Nephron progenitor cell (in vitro differentiated cells): ENCODE data around the gene CDC27.
A peak's percentile ranks its signal among the peaks of the same experiment; 100 is the strongest.
"Not testable (repeated sequence)": the region's sequence is repeated elsewhere in the genome, so short reads cannot be mapped to it uniquely, and the experiment has no call there.

Source experiments
- DNase-seq: peaks from one replicate; pipeline ENCODE4 v3.0.0; 2021
- H3K27ac Mint-ChIP-seq: 2 replicates; pipeline ENCODE4 v1.8.0; 2021; ENCODE audit warnings: mild to moderate bottlenecking, moderate library complexity, mixed read lengths
- H3K27me3 Mint-ChIP-seq: 2 replicates; pipeline ENCODE4 v1.8.0; 2021; ENCODE audit warnings: mild to moderate bottlenecking, low read depth, mixed read lengths; ENCODE audit not compliant: poor library complexity
- H3K36me3 Mint-ChIP-seq: 2 replicates; pipeline ENCODE4 v1.8.0; 2021; ENCODE audit warnings: low read depth, mixed read lengths
- H3K4me1 Mint-ChIP-seq: 2 replicates; pipeline ENCODE4 v1.8.0; 2021; ENCODE audit warnings: mixed read lengths
- H3K4me3 Mint-ChIP-seq: 2 replicates; pipeline ENCODE4 v1.8.0; 2021; ENCODE audit warnings: mild to moderate bottlenecking, moderate library complexity, mixed read lengths
- H3K9me3 Mint-ChIP-seq: 2 replicates; pipeline ENCODE4 v1.8.0; 2021; ENCODE audit warnings: mild to moderate bottlenecking, moderate library complexity, mixed read lengths
- CTCF ChIP-seq: fragments of 200-600 bp; sonication (generic); IDR thresholded peaks from 2 replicates; pipeline ENCODE4 v1.5.0; 2021; ENCODE audit warnings: antibody characterized with exemption

Gene CDC27

GRCh38 chr17:47190770-47191169 is 1.7 kb upstream of the CDC27 start:
- Mint-ChIP-seq H3K27ac (no peak overlapping the region), H3K27me3 (peaks cover 8% of the 10 kb centered on the region), H3K4me1 (peaks cover 48% of the 10 kb centered on the region), H3K36me3 (peaks cover 12% of the 10 kb centered on the region), H3K4me3 (no peak overlapping the region), H3K9me3 (peaks cover 27% of the 10 kb centered on the region)
- no peak for TF ChIP-seq CTCF
- no peak for DNase-seq

GRCh38 chr17:47190243-47190642 is 1.1 kb upstream of the CDC27 start:
- Mint-ChIP-seq H3K27ac (no peak overlapping the region), H3K4me3 (peak overlapping the region; percentile 96), H3K4me1 (peaks cover 48% of the 10 kb centered on the region), H3K27me3 (peaks cover 8% of the 10 kb centered on the region), H3K36me3 (peaks cover 12% of the 10 kb centered on the region), H3K9me3 (peaks cover 22% of the 10 kb centered on the region)
- no peak for TF ChIP-seq CTCF
- no peak for DNase-seq

GRCh38 chr17:47189732-47190237 is 690 bp upstream of the CDC27 start:
- DNase-seq: no peak
- Mint-ChIP-seq H3K4me1 (peaks cover 48% of the 10 kb centered on the region), H3K27me3 (peaks cover 8% of the 10 kb centered on the region), H3K4me3 (peak overlapping the region; percentile 96), H3K9me3 (peaks cover 22% of the 10 kb centered on the region), H3K27ac (no peak overlapping the region), H3K36me3 (peaks cover 12% of the 10 kb centered on the region)
- no peak for TF ChIP-seq CTCF

GRCh38 chr17:47188271-47188875 is 722 bp downstream of the CDC27 start:
- peaks cover 2% of the 10 kb centered on the region for H3K27me3 Mint-ChIP-seq
- H3K9me3 Mint-ChIP-seq: peaks cover 9% of the 10 kb centered on the region
- peak overlapping the region; percentile 96 for H3K4me3 Mint-ChIP-seq
- TF ChIP-seq CTCF: no peak
- DNase-seq: no peak
- peaks cover 52% of the 10 kb centered on the region for H3K4me1 Mint-ChIP-seq
- H3K27ac Mint-ChIP-seq: peak overlapping the region; percentile 99
- peaks cover 12% of the 10 kb centered on the region for H3K36me3 Mint-ChIP-seq

GRCh38 chr17:47184681-47185080 is 4.4 kb downstream of the CDC27 start:
- TF ChIP-seq CTCF: no peak
- H3K9me3 Mint-ChIP-seq: no peaks in the 10 kb centered on the region
- peaks cover 19% of the 10 kb centered on the region for H3K36me3 Mint-ChIP-seq
- no peak overlapping the region for H3K4me3 Mint-ChIP-seq
- H3K4me1 Mint-ChIP-seq: peaks cover 45% of the 10 kb centered on the region
- no peak overlapping the region for H3K27ac Mint-ChIP-seq
- no peaks in the 10 kb centered on the region for H3K27me3 Mint-ChIP-seq
- no peak for DNase-seq

GRCh38 chr17:47180988-47181387 is 8.1 kb downstream of the CDC27 start:
- H3K9me3 Mint-ChIP-seq, DNase-seq, H3K27me3 Mint-ChIP-seq, H3K4me3 Mint-ChIP-seq, H3K27ac Mint-ChIP-seq: not testable (repeated sequence)
- Mint-ChIP-seq H3K4me1 (peaks cover 18% of the 10 kb centered on the region), H3K36me3 (peaks cover 33% of the 10 kb centered on the region)
